Hepatocyte (in vitro differentiated cells): ENCODE data around the gene NCAM1.

Experiments
- EZH2 ChIP-seq: fragments of 200-600 bp; sonication (generic); IDR thresholded peaks from 2 replicates; pipeline ENCODE4 v1.6.1; 2016; ENCODE audit warnings: antibody characterized with exemption, mild to moderate bottlenecking, borderline replicate concordance
- TF ChIP-seq, protein P1 (sequence below): fragments of 200-600 bp; sonication (generic); IDR thresholded peaks from 2 replicates; pipeline ENCODE4 v1.5.1; 2016; ENCODE audit warnings: antibody characterized with exemption, mild to moderate bottlenecking; ENCODE audit not compliant: poor library complexity

DNA sequence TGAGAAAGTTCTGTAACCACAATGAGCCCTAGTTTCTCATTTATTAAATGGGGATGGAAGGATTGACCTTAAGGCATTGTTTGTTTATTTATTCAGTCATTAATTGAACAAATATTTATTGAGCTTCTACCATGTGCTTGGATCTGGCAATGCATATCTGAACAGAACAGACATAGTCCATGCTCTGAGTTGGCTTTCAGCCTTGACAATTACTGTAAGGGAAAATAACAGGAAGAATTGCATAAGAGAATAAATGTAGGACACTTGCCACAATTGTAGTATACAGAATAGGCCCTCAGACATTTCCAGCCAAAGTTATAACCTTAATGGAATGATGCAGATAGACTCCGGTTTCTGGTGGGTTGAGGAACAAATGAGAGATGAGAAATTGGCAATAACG is 192.6 kb downstream of the NCAM1 start:
- TF ChIP-seq, protein P1, sequence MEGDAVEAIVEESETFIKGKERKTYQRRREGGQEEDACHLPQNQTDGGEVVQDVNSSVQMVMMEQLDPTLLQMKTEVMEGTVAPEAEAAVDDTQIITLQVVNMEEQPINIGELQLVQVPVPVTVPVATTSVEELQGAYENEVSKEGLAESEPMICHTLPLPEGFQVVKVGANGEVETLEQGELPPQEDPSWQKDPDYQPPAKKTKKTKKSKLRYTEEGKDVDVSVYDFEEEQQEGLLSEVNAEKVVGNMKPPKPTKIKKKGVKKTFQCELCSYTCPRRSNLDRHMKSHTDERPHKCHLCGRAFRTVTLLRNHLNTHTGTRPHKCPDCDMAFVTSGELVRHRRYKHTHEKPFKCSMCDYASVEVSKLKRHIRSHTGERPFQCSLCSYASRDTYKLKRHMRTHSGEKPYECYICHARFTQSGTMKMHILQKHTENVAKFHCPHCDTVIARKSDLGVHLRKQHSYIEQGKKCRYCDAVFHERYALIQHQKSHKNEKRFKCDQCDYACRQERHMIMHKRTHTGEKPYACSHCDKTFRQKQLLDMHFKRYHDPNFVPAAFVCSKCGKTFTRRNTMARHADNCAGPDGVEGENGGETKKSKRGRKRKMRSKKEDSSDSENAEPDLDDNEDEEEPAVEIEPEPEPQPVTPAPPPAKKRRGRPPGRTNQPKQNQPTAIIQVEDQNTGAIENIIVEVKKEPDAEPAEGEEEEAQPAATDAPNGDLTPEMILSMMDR: no peak
- no peak for TF ChIP-seq EZH2
